ENCODE measurements around the gene TJP3.

GRCh38 chr19:3721887-3722442, 13.8 kb downstream of the TJP3 start:
- TF ChIP-seq SUZ12 (IDR thresholded peaks at IDR 0.05; ENCODE audit: extremely low read depth, insufficient read depth, insufficient read length), result no peak
- TF ChIP-seq ZNF274 (IDR thresholded peaks at IDR 0.05; ENCODE audit: low read depth, low read length), result no peak
- TF ChIP-seq YY1 (IDR thresholded peaks at IDR 0.05; ENCODE audit: insufficient read depth, insufficient read length), result no peak
